NT2/D1 (cell line): Measurements from ENCODE around the gene NSUN2.

Experiments
- YY1 ChIP-seq: IDR thresholded peaks from 2 replicates; pipeline ENCODE4 v1.6.1; 2011; ENCODE audit not compliant: insufficient read length, insufficient read depth
- ZNF274 ChIP-seq: IDR thresholded peaks from 2 replicates; pipeline ENCODE4 v1.6.1; 2011; ENCODE audit warnings: mild to moderate bottlenecking, low read depth, low read length

DNA sequence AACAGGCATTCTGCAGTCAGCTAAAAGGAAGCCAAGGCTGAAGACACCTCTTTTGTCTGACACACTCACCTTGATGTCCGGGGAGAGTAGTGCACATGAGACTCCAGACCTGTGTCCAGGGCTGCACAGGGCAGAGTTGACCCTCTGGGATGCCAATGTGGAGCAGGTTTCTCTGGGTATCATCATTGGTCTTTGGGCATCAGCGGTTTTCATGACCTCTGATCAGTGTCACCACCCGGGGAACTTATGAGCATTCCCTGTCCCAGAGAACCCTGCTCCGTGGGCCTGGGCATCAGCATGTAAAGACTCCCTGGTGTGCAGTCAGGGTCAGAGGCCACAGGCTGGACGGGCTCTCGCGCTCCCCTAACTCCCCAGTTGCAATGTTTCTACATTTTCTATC is 80.2 kb downstream of the NSUN2 start:
- TF ChIP-seq YY1: no peak
- no peak for TF ChIP-seq ZNF274
